UCSD-AML1 (cell line): ENCODE measurements around the gene OSCP1.
A peak's percentile ranks its signal among the peaks of the same experiment; 100 is the strongest.

Source experiments
- DNase-seq: peaks from one replicate; lab custom pipeline; 2025; ENCODE audit not compliant: unreplicated experiment; lab: John Stamatoyannopoulos, UW

Gene OSCP1

DNA sequence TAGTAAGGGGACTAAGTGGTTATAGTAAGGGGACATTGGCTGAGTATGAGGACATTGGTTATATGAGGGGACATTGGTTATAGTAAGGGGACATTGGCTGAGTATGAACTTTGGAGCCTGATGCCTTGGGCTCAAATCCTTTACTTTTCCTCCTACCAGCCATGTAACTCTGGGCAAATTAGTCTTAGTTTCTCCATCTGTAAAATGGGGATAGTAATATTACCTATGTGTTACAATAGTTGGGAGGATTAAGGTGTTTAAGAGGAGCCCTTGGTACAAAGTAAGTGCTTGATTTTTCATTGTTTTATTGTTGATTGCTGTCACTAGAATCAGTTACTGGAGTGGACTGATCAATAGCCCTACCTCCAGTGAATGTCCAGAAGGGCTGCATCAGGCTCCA lies 2.8 kb downstream of the OSCP1 start:
- DNase-seq = no peak

DNA sequence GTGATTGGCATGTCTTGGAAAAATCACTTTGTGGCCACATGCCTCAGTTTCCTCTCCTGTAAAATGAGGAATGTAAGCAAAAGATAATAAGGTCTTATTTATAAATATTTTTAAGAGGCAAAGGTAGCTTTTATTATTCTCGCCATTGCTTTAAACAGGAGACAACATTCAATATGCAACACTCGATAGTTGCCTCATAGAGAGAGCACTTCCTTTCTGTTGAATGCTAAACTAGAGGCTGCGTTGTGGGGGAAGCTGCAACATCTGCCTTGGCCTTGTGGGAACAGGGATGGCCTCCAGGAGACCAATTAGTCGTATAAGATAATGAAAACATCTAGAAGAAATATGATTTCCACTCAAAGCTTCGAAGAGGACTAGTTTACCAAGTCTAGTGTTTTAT lies 3.5 kb downstream of the OSCP1 start:
- DNase-seq = no peak

DNA sequence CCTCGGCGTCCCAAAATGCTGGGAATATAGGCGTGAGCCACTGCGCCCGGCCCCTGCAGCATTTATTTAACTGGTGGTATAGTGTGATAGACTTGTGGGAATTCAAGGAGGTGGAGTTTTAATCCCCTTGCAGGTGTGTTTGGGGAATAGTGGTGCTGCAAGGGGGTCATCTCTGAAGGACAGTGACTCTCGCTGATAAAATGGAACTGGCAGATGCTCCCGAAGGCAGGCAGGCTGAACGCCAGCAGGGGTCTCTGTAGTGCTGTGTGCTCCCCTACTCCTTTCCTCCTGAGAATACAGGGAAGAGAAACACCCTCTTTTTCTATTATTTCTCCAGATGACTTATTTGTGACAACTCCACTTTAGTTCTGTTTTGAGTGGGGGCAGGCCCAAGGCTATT lies 4.0 kb downstream of the OSCP1 start:
- DNase-seq = peak; percentile 57

DNA sequence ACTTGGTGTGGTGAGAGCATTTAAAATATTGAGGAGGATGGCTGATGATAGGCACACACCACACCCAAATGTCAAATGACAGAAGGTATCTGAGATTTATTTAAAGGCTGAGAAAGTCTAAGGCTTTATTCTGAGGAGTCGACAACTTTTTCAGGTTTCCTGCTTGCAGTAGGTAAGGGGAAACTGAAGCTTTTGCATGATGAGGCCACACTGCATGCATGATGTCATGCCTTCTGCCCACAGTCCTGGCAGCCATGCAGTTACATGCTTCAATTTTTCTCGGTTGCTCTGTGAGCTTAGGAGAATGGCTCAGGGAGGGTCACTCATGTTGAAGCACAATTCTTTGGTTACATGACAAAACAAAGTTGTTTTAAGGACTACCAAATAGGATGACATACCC lies 7.0 kb downstream of the OSCP1 start:
- DNase-seq = no peak

DNA sequence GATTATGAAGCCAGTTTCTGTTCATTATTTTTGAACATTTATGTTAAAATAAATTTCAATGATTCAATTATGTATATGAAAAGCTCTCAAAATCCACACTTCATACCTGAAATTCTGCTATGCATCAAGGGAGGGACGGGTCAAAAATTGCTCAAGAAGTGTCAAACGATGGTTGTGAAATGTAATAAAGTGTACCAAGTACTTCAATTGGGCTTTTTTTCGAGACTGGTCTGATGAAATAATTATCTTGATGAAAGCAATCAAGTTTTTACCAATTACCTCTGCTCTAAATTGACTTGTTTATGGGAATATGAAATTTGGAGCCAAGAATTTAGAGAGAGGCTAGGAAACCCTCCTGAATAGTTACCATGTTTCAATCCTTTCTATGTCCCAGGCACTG lies 7.9 kb downstream of the OSCP1 start:
- no peak for DNase-seq

DNA sequence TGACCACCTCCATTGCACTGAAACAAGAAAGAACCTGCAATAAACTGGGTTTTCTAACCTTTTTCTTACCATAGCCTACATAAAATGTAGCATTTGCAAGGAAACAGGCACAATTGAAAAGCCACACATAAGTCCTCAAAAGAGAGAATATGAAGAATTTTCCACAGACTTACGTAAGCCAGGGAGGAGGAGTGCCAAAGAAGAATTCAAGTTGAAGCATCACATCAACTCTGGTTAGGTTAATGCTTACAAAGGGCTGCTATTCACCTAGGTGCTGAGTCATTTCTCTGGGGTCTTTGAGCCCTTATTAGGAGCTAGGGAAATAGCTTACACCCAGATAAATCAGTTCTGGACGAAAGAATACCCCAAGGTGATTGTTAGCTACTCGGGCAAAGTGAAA lies 9.6 kb downstream of the OSCP1 start:
- no peak for DNase-seq

DNA sequence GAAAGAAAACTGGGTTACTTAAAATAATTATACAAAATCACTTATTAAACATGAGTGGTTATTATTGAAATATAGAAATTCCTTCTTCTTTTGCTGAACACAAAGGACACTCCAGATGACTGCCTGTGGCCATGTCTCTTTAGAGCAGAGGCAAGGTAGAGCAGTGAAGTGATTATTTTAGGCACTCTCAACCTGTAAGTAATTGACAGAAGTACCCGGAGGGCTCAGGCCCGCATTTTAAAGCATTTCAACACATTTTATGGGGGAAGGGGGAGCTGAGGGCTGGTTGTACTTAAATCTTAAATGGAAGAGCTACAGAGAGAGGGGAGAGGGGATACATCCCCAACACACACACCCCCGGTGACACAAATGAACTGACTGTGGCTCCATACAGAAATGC lies 10.2 kb downstream of the OSCP1 start:
- DNase-seq = no peak

DNA sequence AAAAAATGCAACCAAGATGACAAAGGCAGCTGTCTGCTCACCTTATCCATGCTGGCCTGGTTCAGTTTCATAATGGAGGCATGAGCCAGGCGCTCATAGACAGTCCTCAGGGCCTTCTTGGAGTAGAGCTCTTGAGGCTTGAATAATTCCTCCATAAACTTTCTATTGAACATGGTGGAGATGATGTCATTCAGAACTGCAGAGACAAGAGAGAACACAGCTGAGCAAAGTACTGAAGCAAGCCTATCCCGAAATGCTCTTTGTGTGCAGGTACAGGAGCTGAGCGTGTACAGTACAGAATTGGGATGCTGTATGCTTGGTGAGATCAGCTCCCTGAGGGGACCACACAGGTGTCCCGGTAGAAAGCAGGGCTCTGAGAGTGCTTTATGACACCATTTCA lies 11.5 kb downstream of the OSCP1 start:
- no peak for DNase-seq

DNA sequence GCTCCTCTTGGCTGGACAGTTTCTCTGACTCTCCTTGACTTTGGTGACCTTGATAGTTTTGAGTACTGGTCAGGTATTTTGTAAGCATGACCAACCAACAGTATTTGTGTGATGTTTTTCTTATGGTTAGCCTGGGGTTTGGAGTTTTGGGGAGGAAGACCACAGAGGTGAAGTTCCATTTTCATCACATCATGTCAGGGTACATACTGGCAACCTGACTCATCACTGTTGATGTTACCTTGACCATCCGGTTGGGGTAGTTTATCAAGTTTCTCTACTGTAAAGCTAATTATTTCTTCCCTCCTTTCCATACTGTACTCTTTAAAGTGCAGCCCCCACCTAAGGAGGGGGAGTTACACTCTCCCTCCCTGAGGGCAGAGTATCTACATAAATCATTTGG lies 13.4 kb downstream of the OSCP1 start:
- DNase-seq = no peak

DNA sequence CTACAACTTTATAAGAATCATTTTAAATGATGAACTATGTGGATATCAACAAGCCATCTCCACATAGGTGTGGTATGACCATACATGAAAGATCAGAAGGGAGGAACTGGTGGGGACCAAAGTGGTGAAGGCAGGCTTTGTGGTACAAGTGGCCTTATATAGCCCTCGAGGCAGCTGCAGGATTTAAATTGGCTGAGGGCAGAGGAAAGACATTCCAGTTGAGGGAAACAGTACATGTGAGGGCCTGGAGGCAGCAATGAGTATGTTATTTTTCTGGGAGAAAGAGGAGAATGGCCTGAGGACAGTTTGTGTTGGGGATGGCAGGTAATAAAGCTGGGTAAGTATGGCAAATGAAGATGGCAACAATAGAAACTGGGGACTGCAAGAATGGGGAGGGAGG lies 17.1 kb downstream of the OSCP1 start:
- DNase-seq = no peak

DNA sequence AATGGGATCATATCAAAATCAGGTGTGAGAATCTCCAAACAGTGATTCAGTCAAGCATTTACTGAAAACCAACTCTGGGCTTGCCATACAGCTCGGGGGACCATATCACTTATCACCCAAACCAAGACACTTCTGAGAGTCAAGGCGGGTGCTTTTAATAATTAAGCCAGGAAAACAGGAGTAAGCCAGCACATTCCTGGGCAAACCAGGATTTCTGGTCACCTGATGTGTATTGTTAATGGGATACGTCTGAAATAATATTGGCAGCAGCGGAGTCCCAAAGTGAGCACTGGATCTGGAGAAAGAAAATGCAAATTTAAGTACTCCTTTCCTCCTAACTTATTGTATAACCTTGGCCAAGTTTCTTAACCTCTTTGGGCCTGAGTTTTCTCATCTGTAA lies 17.6 kb downstream of the OSCP1 start:
- no peak for DNase-seq

DNA sequence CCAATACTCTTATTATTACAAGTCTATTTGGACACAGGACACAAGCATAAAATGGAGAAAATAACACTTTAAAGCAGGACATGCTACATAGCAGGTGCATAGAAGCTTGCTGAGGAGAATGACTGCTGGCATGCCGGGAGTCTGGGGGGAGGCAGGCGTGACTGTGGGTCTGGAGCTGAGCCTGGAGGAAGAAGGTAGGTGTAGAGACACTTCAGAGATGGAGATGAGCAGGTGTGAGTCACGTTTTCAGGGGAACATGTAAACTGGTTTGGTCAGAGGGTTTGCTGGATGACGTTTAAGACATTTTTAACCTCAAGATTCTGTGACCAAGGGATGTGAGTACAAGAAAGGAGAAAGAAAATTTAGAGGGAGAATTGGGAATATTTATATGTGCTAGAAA lies 24.5 kb downstream of the OSCP1 start:
- DNase-seq = no peak

DNA sequence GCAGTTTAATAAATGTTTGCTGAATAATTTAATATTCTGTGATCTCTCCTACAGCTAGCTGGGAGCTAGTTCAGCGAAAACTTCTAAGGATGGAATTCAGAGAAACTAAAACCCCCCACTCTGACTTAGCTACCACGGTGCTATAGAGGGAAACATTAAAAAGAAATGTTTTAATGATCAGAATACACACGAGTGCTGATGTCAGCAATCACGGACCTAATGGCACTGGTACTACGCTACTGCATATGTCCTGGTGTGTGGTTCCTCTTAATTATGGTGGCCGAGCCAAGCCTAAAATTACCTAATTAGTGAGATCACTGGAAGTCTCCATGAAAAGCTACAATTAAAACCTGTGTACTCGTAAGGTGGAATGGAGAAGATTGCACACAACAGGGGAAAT lies 28.6 kb downstream of the OSCP1 start:
- DNase-seq = no peak

DNA sequence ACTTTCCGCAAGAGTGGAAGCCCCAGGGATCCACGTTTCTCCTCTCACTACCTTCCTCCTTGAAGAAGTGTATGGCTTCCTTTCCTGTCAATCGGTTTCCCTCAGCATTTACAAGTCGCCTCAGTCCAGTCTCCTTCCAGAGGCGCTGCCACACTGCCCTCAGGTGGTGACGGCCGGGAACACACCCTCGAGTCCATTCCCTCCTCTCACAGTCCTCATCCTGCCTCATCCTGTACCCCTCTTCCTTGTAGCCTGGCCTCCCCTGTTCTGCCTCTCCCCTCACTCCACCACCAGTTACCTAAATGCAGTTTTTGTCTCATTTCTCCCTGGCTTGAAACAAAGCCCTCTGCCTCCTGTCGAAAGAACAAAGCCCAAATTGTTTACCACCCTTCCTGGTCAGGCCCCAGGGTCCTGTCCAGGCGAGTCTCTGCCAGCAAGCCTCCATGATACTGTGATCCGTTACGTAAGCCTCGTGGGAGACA lies 29.4 kb downstream of the OSCP1 start:
- DNase-seq = peak; percentile 89

DNA sequence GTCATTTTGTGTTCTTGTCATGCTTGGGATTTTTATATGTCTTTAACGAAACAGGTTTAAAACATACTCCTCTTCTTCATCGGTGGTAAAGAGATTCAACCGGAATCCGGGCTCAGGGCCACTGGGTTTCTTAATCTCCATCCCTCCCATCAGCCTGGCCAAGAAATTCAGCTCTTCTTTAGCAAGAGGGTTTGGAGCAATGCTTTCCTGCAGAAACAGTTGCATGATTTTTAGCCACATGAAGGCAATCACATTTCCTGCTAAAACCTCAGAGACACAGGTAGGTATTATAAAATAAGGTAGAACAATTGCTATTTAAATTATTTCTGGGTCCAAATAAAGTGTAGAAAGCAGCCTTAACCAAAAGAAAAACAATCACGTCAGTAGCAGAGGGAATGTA lies 29.8 kb downstream of the OSCP1 start:
- no peak for DNase-seq

DNA sequence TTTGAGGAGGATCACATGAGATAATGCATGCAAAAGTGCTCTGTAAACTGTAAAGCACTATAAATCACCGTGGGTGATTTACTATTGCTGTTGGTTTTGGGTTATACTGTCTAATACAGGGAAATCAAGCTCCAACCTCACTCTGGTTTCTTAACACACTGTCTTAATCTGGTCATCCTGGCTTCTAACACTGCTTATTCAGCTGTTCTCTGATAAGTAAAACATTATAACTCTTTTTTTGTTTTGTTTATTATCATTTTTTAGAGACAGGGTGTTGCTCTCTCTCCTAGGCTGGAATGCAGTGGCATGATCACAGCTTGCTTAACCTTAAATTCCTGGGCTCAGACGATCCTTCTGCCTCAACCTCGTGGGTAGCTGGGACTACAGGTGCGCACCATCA lies 30.7 kb downstream of the OSCP1 start:
- no peak for DNase-seq

DNA sequence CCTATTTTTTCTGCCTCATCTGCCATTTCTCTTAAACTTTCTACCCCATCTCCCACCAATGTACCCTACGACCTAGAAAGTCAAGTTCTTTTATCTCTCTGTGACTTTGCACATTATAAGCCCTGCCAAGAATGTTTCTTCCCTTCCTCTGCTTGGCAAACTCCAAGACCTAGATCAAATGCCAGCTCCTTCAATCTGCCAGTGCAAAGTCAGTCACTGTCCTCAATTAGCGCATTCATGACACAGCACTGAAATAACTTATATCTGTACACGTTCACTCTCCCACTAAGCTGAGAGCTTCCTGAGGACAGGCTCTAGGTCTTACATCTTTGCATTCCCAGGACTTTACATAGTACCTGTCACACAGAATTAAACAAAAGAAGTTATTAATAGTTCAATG lies 31.1 kb downstream of the OSCP1 start:
- DNase-seq = no peak

DNA sequence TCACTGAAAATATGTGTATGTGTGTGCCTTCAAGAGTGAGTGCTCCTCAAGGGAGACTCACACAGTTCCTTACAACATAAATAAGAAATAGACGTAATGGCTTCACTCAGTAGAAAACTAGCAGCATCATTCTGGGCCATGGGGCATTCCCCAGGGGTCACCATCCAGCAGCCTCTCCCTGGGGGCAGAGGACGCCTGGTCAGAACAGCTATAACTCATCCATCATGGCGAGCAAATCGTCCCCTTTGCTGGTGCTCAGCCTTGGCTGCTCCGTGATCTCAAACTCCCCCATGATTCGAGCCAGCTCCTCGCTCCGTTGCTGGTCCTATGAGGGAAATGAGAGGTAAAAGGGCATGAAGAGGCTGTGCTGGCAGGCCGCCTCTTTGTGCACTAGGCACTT lies 32.3 kb downstream of the OSCP1 start:
- DNase-seq = no peak

DNA sequence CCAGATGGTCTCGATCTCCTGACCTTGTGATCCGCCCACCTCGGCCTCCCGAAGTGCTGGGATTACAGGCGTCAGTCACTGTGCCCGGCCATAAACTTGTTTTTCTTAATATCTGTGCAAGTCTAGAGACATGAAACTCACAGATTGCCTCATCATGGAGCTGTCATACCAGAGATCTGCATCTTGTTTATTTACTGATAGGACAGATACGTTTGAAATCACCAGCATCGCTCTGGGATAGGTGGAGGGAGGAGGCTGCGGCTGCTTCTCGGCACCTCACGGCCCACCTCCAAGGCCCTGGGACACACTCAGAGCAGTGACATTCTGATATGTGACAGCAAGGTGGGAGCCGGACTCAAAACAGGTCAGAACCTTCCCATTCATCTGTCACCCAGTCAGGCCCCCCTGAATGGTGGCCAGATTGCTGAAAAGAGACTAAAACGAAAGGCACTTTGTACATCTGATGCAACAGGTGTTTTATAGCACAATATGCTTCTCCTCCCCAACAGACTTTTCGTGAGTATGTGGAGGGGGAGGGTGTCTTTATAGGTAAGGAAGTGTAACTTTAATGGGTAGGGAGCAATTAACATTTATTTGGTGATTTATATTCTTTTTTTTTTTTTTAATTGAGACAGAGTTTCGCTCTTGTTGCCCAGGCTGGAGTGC lies 34.5 kb downstream of the OSCP1 start:
- no peak for DNase-seq

DNA sequence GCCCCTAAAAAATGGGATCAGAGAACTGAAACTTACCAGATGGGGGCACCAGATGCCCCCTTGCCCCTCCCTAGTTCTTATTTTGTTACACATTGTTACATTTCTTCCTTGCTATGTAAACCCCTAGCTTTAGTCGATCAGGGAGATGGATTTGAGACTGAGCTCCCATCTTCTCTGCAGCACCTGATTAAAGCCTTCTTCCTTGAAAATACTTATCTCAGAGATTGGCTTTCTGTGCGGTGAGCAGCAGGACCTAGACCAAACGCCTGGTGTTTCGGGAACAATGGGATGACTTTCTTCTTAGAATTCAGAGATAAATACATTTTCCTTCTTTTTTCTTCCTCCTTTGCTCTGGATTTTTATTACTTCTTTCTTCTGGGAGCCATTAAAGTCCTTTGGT lies 35.9 kb downstream of the OSCP1 start:
- DNase-seq = no peak

DNA sequence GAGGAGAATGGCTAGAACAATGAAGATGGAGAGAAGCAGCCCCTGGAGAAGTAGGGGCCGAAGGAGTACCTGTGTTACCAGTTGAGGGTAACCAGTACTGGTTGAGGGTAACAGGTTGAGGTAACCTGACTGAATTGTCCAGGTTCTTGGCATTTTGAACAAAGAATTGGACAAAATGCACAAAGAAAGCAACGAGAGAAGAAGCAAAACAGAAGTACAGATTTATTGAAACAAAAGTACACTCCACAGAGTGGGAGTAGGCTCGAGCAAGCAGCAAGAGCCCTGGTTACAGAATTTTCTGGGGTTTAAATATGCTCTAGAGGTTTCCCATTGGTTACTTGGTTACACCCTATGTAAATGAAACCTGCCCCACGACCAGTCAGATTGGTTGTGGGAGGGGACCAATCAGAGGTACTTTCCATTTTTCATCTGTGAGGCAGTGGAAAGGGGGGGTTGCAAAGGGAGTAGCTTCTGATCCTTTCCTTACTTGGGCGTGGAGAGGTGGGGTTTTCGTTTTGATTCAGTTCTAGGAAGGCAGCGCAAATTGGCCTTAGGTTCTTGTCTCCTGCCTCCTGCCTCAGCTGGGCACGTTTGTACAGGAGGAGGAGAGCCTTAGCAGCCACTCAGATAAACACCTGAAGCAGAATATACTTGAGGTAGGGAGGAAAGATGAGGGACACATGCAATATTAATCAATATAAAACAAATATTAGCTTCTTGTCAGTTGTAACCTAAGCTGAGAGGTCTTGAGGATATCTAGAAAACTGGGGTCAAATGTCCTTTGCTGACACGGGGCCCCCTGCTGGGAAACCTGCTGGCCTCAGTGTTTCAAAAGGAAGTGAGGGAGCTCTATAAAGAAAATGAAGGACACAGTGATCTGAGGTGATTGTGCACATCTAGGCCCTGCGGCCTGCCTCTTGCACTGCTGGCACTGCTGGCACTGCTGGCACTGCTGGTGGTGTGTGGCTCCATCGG lies 38.3 kb downstream of the OSCP1 start:
- no peak for DNase-seq

DNA sequence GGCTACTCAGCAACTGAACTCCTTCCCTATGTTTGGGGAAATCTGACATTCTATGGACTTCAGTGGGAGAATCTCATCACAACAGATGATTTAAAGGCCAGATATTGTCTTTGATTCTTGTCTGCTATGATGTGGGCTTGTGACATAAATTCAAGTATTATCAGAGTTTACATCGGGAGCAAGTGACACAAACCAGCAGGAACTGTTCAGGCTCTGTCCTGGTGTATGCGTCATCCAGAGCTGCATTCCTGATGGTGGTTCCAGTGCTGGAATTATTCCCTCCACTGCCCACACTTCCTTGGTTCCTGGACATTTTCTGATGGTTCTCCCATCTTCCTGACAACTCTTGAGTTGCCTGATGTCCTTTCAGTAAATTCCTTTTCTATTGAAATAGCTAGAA lies 41.8 kb downstream of the OSCP1 start:
- DNase-seq = no peak
